GM19397 (cell line): ENCODE results near the gene APBA1.

Source experiments
- ATAC-seq: cut with Tn5 transposase; IDR thresholded peaks from one replicate; pipeline ENCODE4 v1.9.1; 2021; ENCODE audit warnings: mild to moderate bottlenecking, moderate library complexity; ENCODE audit not compliant: unreplicated experiment

APBA1 gene

GRCh38 chr9:69580582-69581214 lies 91.5 kb downstream of the APBA1 start:
- no peak for ATAC-seq

DNA sequence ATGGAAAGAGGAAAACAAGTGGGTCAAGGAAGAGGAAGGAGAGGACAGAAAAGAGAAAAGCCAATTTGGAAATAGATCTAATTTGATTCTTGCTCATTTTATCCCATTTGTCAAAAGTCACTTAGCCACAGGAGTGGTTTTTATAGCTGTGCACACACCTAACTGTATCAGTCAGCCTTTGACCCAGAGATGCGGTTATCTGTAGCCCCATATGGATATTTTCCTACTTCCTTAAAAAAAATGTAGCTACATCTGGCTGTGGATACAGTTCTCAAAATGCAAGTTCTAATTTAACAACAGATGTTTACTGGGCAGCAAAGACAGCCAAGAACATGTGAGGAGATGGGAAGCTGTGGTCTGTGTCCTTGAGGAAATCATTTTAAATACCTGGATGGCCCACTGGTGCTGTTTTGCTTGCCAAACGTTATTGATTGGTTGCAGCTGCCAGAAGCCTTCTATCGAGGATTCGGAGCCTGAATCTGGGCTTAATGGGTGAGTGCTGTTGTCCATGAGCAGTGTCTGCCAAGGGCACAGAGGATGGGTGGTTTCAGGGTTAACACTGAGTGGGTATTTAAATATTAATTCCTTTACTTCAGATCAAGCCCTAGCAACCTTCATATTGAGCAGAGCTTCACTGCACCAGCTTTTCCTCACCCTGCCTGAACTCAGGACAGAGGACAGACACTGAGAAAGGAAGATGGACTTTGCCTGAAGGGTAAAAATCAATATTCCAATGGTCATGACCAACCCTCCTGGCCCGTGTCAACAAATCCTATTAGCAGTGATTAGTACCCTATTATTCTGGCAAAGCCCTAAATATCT lies 92.2 kb downstream of the APBA1 start:
- no peak for ATAC-seq

DNA sequence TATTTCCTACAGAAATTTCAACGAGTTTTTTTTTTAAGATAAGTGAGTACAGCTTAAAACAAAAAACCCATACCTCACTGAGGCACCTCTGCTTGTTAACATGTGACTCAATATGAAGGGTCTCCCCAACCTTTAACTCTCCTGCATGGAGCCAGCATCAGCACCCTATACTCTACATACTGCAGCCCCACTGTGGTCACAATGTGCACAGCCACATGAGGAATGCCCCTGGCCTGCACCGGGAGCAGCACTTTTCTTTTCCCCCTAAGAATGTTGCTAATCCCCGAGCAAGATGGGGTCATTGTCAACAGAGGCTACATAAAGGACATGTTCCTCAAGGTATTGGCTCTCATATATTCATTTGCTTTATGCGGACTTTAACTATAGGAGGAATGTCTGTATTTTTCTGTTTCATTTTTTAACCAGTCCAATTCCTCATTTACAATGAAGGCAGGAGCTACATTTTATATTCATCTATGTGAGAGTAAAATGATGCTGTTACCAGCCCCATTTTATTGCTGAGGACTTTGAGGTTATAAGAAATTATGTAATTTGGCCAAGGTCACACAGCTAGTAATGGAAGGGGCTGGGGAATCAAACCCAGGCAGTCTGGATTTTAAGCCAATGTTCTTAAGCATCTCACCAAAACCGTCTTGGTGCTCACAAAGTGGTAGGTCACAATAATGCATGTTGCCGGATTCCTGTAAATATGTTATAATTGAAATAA lies 93.0 kb downstream of the APBA1 start:
- no peak for ATAC-seq

- ATAC-seq = no peak
Measured at GRCh38 chr9:69578026-69578425, 94.1 kb downstream of the APBA1 start.

- ATAC-seq = no peak
Measured at GRCh38 chr9:69577123-69577522, 95.0 kb downstream of the APBA1 start.

- ATAC-seq = no peak
Measured at GRCh38 chr9:69574057-69574456, 98.1 kb downstream of the APBA1 start.

DNA sequence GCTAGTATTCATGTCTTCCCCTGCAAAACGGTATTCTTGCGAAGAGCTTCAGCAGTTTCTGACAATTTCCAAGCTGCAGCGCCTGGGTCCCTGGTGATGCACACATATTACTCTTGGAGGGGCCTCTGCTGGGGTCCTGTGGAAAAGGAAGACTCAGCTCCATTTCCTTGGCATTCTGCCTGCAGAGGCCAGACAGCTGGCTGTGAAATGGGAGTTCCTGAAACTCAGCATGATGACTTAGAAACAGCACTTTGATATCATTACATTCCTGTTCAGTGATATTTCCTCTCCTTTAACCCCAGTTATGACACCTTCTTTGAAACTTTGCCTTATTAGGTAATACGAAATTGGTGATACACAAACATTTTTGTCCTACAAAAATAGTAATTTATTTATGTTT lies 98.5 kb downstream of the APBA1 start:
- no peak for ATAC-seq

DNA sequence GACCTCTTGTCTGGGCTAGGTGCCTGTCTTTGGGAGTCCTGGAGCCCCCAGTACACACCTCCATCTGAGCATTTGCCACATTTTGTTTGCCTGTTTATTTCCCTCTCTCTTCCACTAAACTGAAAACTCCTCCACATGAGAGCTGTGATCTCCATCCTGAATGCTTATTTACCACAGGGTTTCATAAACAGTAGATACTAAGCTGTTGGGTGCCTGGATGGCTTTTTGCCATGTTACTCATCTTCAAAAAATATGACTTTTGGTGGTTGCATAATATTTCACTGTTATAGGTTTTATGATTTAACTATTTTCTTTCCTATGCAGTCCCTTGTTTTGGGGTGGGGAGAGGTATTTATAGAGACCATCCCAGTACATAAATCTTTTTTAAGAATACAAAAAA lies 99.6 kb downstream of the APBA1 start:
- ATAC-seq = no peak

- no peak for ATAC-seq
Measured at GRCh38 chr9:69571032-69571431, 101.1 kb downstream of the APBA1 start.

GRCh38 chr9:69569738-69570451 lies 102.3 kb downstream of the APBA1 start:
- ATAC-seq = no peak

DNA sequence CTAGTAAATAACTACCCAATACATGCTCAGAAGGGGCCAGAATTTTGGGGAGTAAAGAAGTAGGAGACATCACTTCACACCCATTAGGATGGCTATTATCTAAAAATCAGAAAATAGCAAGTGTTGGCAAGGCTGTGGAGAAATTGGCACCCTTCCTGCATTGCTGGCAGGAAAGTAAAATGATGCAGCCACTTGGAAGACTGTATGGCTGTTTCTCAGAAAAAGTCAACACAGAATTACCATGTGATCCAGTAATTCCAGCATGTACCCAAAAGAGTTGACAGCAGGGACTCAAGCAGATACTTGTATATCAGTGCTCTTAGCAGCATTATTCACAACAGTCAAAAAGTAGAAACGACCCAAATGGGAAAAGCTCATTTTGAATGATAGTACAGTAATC lies 107.6 kb downstream of the APBA1 start:
- ATAC-seq = no peak

DNA sequence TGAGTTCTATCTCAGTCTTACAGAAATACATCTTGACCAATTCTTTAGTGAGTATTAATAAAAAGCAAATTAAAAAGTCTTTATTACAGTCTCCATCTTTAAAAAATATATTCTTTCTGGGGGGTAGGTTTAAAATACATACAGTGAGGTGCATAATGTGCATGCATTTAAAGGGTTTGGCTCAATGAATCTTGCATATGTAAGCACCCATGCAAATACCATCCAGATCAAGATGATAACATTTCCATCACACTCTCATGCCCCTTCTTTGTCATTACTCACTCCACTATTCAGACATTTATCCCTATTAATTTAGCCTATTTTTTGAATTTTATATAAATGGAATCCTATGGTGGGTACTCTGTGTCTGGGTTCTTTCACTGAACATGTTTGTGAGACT lies 113.0 kb downstream of the APBA1 start:
- ATAC-seq = no peak

- no peak for ATAC-seq
Measured at GRCh38 chr9:69556707-69557106, 115.5 kb downstream of the APBA1 start.

- no peak for ATAC-seq
Measured at GRCh38 chr9:69555802-69556201, 116.4 kb downstream of the APBA1 start.

GRCh38 chr9:69554945-69555344 lies 117.2 kb downstream of the APBA1 start:
- no peak for ATAC-seq

DNA sequence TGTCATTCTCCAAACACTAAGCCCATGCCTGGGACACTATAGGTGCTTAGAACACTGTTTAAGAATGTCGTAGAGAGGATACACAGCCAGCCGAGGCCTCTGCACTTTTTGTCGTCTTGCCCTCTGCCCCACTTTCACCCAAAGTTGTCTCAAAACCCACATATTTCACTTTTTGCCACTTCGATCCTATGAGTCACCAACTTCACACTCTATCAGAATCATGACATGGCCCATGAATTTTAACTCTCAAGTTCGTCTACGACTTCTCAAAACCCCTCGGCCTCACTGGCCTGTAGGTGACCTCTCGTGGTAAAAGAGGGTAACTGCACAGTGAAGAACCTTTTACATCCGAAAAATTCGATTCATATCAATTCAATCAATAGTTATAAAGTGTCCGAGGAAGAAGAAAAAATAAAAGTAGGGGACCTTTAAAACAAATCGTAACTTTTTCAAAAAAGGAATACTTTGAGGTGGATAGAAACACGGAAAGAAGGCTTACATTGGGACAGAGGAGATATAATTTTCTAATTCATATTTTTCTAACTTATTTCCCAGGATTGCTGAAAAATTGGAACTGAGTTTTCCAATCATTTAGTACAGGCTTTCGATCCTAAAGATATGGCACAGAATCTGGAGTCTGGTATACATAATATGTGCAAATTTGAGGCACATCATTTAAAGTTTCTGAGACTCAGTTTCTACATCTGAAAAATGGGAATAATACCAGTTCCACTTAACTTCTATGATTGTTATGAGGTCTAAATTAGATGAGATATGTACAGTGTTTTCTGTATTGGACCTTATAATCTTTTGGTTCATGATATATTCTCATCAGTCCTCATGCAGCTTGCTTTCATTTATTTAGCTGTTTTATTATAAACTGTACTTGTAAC lies 122.6 kb downstream of the APBA1 start:
- ATAC-seq = no peak

DNA sequence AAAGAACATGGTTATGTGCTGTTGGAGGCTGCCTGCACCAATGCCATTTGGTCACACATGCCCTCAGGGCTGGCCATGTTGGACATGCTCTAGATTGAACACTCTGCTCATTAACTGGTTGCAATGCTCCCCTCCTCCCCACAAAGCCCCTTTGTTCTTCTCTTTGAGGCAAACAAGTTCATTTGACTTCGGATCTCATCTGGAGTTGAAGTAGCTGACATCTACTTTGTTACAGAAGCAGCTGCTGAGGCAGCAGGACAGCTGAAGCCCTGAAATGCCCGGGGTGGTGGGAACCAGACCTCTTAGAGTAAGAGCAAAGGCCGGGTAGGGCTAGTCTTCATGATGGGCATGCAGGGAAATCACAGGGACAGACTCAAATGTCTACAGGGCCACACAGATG lies 123.5 kb downstream of the APBA1 start:
- no peak for ATAC-seq

DNA sequence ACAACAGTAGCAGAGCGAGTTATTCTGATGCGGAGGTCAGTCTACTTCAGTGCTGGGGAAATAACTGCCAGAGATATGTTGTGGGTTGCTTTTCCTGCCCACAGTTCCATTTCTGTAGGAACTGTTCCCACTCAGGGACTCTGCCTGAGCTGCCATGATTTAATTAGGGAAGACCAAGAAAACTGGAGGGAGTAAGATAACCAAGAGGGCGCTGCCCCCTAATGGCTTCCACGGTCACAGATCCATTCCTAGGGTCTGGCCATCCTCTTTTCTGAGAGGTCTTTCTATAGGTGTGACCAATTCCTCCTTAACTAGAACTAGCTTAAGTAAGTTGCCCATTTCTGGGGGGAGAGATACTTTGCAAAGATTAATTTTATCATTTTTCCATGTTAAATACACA lies 125.9 kb downstream of the APBA1 start:
- no peak for ATAC-seq

- no peak for ATAC-seq
Measured at GRCh38 chr9:69542942-69543704, 129.0 kb downstream of the APBA1 start.

- ATAC-seq = no peak
Measured at GRCh38 chr9:69542058-69542457, 130.1 kb downstream of the APBA1 start.
